Mesendoderm (in vitro differentiated cells): ENCODE measurements around the gene MFAP4.

Experiments
- DNase-seq: peaks from one replicate; pipeline ENCODE4 v3.0.0; 2013
- H2AK5ac ChIP-seq: 2 replicates; pipeline ENCODE4 v1.6.1; 2013; ENCODE audit warnings: low read length, inconsistent platforms
- H2BK120ac ChIP-seq: 2 replicates; pipeline ENCODE4 v1.6.1; 2013; ENCODE audit warnings: low read depth, mild to moderate bottlenecking, low read length, moderate library complexity, mixed read lengths
- H2BK15ac ChIP-seq: replicated peaks from 2 replicates; pipeline ENCODE4 v1.6.1; 2013; ENCODE audit warnings: low read depth, mild to moderate bottlenecking, moderate library complexity
- H2BK5ac ChIP-seq: 2 replicates; pipeline ENCODE4 v1.6.1; 2013; ENCODE audit warnings: low read length, inconsistent platforms
- H3K18ac ChIP-seq: 2 replicates; pipeline ENCODE4 v1.6.1; 2013; ENCODE audit warnings: mild to moderate bottlenecking, low read length, mixed read lengths
- H3K23ac ChIP-seq: one replicate; pipeline ENCODE4 v1.6.1; 2013; ENCODE audit warnings: low read length
- H3K27ac ChIP-seq: 2 replicates; pipeline ENCODE4 v1.5.1; 2013; ENCODE audit warnings: low read depth, mild to moderate bottlenecking, inconsistent platforms, low read length, moderate library complexity
- H3K27me3 ChIP-seq: 2 replicates; pipeline ENCODE4 v1.6.1; 2013; ENCODE audit warnings: low read length, control low read depth, mild to moderate bottlenecking, inconsistent platforms; ENCODE audit not compliant: insufficient read depth, poor library complexity
- H3K36me3 ChIP-seq: 2 replicates; pipeline ENCODE4 v1.6.1; 2013; ENCODE audit warnings: low read length, inconsistent platforms; ENCODE audit not compliant: control insufficient read depth, insufficient read depth
- H3K4ac ChIP-seq: one replicate; pipeline ENCODE4 v1.6.1; 2013; ENCODE audit warnings: low read depth, mild to moderate bottlenecking, low read length, moderate library complexity
- H3K4me1 ChIP-seq: 2 replicates; pipeline ENCODE4 v1.6.1; 2013; ENCODE audit warnings: low read depth, low read length, inconsistent platforms; ENCODE audit not compliant: control insufficient read depth
- H3K4me2 ChIP-seq: 2 replicates; pipeline ENCODE4 v1.6.1; 2013; ENCODE audit warnings: low read length
- H3K4me3 ChIP-seq: 2 replicates; pipeline ENCODE4 v1.5.1; 2013; ENCODE audit warnings: mild to moderate bottlenecking, low read length
- H3K56ac ChIP-seq: one replicate; pipeline ENCODE4 v1.6.1; 2013; ENCODE audit warnings: low read length
- H3K79me1 ChIP-seq: 2 replicates; pipeline ENCODE4 v1.6.1; 2013; ENCODE audit warnings: low read length, inconsistent platforms
- H3K79me2 ChIP-seq: 2 replicates; pipeline ENCODE4 v1.6.1; 2013; ENCODE audit warnings: mild to moderate bottlenecking, low read length; ENCODE audit not compliant: control insufficient read depth, insufficient read depth
- H3K9ac ChIP-seq: 2 replicates; pipeline ENCODE4 v1.6.1; 2013; ENCODE audit warnings: low read length, inconsistent platforms
- H4K5ac ChIP-seq: one replicate; pipeline ENCODE4 v1.6.1; 2013; ENCODE audit warnings: low read length
- H4K8ac ChIP-seq: one replicate; pipeline ENCODE4 v1.6.1; 2013; ENCODE audit warnings: low read depth, mild to moderate bottlenecking, control low read depth, low read length, moderate library complexity
- WGBS: extraction: QIAGEN DNeasy Blood & Tissue Kit; methylation state at CpG from one replicate; pipeline ENCODE4 v1.1.7; 2013; ENCODE audit warnings: low lambda C conversion rate, missing lambda C conversion rate; ENCODE audit not compliant: insufficient coverage; ENCODE audit errors: extremely low coverage; 5-methylcytosine and 5-hydroxymethylcytosine counted together

Gene MFAP4

DNA sequence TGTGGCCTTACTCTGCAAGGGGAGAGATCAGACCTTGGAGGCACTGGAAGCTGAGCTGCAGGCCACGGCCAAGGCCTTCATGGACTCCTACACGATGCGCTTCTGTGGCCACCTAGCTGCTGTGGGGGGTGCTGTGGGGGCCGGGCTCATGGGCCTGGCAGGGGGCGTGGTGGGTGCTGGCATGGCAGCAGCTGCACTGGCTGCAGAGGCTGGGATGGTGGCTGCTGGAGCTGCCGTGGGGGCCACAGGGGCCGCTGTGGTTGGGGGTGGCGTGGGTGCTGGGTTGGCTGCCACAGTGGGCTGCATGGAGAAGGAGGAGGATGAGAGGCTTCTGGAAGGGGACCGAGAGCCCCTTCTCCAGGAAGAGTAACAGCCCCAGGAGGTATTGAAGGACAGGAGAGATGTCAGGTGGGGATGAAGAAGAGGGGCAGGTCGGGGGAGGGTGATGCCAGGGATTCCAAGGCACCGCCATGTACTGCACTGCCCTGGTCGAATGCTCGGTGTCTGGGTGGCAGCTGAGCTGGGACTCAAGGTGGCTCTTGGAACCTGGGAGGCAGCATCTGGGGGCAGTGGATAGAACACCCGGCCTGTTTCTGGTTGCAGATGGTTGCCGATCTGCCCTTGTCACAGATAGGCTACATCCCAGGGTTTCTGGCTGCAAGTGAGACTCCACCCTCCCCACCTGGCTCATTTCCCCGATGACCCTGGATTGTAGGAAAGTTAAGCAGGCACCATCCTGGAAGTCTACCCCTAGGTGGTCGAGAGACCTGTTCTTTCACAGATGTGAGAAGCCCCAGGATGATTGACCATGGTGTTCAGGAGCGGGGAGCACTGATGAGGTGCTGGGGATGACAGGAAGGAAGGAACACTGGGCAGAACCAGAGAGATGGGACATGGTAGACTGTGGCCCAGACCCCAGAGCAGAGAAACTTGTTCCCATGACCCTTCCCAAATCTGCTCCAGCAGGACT, 29.1 kb upstream of the MFAP4 start:
- Histone ChIP-seq H3K4me2 (no peak overlapping the region), H3K27ac (no peak overlapping the region), H3K9ac (no peak overlapping the region), H3K4me3 (no peak overlapping the region), H2BK120ac (no peak overlapping the region), H3K4me1 (peaks cover 1% of the 10 kb centered on the region), H3K79me2 (no peaks in the 10 kb centered on the region), H2BK15ac (no peak overlapping the region), H4K8ac (no peak overlapping the region), H3K18ac (no peak overlapping the region), H3K36me3 (no peaks in the 10 kb centered on the region), H3K23ac (no peak overlapping the region), H3K56ac (peak overlapping the region; percentile 57), H3K27me3 (no peaks in the 10 kb centered on the region), H2AK5ac (no peak overlapping the region), H3K79me1 (no peaks in the 10 kb centered on the region), H3K4ac (no peak overlapping the region), H2BK5ac (no peak overlapping the region), H4K5ac (no peak overlapping the region)
- no CpG with 5 or more reads among the region's 18 CpGs for WGBS
- DNase-seq, result no peak

DNA sequence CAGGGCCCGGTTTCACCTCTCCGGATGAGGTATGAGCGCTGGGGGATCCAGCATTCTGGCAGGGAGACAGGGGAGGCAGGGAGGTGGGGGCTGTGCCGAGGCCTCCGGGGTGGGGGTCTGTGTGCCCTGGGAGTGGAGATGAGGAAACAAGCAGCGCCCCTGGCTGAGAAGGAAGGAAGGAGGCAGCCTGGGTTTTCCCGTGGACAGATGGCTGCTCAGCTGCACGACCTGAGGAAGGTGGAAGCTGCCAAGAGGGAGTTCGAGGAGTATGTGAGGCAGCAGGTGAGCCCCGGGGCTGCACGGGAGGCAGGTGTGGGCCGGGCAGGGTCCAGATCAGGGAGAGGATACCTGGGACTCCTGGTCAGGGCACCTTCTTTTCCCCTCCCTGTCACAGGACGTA, 28.3 kb upstream of the MFAP4 start:
- WGBS, result no CpG with 5 or more reads among the region's 13 CpGs

DNA sequence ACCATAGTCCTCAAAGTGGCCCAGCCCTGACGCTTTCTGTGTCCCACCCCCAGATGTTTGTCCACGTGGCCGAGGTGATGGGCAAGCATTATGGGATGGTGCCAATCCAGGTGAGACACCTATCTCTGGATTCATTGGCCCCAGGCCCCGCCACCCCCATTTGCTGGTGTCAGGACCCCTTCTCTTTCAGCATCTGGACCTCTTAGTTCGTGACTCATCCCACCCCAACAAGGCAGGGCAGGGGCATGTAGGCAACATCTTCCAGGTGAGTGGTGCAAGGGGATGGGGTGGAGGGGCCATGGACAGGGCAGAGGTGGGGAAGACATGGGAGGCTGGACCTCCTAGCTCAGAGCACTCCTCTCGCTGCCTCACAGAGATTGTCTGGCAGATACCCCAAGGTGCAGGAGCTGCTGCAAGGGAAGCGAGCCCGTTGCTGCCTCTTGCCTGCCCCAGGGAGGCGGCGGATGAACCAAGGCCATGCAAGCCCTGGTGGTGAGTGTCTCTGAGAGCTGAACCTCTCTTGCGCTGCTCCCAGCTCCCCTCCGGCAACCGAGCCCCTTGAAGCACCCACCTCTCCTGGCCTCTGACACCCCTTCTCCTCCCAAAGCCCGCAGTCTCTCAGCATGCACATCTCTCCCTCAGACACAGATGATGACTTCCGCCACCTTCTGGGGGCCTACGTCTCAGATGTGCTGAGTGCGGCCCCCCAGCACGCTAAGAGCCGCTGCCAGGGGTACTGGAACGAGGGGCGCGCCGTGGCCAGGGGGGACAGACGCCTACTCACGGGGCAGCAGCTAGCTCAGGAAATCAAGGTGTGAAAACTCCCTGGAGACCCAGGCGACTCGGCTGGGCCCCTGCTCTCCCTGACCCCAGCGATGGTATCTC, 27.6 kb upstream of the MFAP4 start:
- Histone ChIP-seq H3K56ac (peak overlapping the region; percentile 68), H3K27ac (no peak overlapping the region), H2BK15ac (no peak overlapping the region), H3K4me2 (no peak overlapping the region), H3K4me3 (no peak overlapping the region), H3K4me1 (peaks cover 3% of the 10 kb centered on the region), H3K9ac (no peak overlapping the region), H4K8ac (no peak overlapping the region), H3K23ac (no peak overlapping the region), H3K27me3 (no peaks in the 10 kb centered on the region), H3K18ac (no peak overlapping the region), H4K5ac (no peak overlapping the region), H2BK120ac (no peak overlapping the region), H2BK5ac (no peak overlapping the region), H3K79me1 (no peaks in the 10 kb centered on the region), H2AK5ac (no peak overlapping the region), H3K4ac (no peak overlapping the region), H3K79me2 (no peaks in the 10 kb centered on the region), H3K36me3 (no peaks in the 10 kb centered on the region)
- no CpG with 5 or more reads among the region's 28 CpGs for WGBS
- DNase-seq, result no peak

More for the DNA sequence above, 28.3 kb upstream of the MFAP4 start:
- H3K27me3 ChIP-seq, result no peaks in the 10 kb centered on the region
- H3K23ac ChIP-seq, result no peak overlapping the region
- H2BK15ac ChIP-seq, result no peak overlapping the region
- no peak overlapping the region for H2AK5ac ChIP-seq
- peaks cover 3% of the 10 kb centered on the region for H3K4me1 ChIP-seq
- H3K36me3 ChIP-seq, result no peaks in the 10 kb centered on the region
- no peak overlapping the region for H2BK5ac ChIP-seq
- no peaks in the 10 kb centered on the region for H3K79me2 ChIP-seq
- no peak overlapping the region for H3K4me3 ChIP-seq
- no peak overlapping the region for H3K9ac ChIP-seq
- no peak overlapping the region for H2BK120ac ChIP-seq
- no peak overlapping the region for H3K56ac ChIP-seq
- H3K4me2 ChIP-seq, result no peak overlapping the region
- no peak overlapping the region for H3K27ac ChIP-seq
- no peaks in the 10 kb centered on the region for H3K79me1 ChIP-seq
- no peak overlapping the region for H4K8ac ChIP-seq
- H4K5ac ChIP-seq, result no peak overlapping the region
- H3K4ac ChIP-seq, result no peak overlapping the region
- no peak overlapping the region for H3K18ac ChIP-seq
- no peak for DNase-seq

DNA sequence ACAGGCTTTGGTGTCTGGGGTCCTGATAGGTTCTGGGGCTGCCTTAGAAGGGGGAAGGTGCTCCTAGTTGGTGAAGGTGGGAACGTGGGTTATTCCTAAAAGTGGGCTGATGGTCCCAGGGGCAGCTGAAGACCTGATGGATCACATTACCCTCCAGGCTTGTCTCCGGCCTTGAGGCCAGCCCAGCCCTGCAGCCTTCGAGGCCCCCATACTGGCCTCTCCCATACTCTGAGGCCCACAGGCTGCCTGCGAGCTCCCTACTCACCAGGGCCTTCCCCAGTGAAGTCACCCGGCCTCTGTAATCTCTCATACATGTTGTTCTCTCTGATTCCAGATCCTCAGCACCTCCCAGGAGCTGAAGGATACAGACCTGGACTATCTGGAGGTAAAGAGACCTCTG, 26.8 kb upstream of the MFAP4 start:
- Histone ChIP-seq H3K4ac (no peak overlapping the region), H3K9ac (no peak overlapping the region), H2AK5ac (peak overlapping the region; percentile 55), H3K79me2 (no peaks in the 10 kb centered on the region), H4K8ac (no peak overlapping the region), H2BK120ac (no peak overlapping the region), H3K27ac (no peak overlapping the region), H3K23ac (no peak overlapping the region), H3K4me1 (peaks cover 3% of the 10 kb centered on the region), H4K5ac (no peak overlapping the region), H3K27me3 (no peaks in the 10 kb centered on the region), H2BK5ac (no peak overlapping the region), H3K18ac (no peak overlapping the region), H3K79me1 (no peaks in the 10 kb centered on the region), H3K56ac (no peak overlapping the region), H2BK15ac (no peak overlapping the region), H3K36me3 (no peaks in the 10 kb centered on the region), H3K4me3 (no peak overlapping the region), H3K4me2 (no peak overlapping the region)
- no CpG with 5 or more reads among the region's 5 CpGs for WGBS
- DNase-seq, result no peak

DNA sequence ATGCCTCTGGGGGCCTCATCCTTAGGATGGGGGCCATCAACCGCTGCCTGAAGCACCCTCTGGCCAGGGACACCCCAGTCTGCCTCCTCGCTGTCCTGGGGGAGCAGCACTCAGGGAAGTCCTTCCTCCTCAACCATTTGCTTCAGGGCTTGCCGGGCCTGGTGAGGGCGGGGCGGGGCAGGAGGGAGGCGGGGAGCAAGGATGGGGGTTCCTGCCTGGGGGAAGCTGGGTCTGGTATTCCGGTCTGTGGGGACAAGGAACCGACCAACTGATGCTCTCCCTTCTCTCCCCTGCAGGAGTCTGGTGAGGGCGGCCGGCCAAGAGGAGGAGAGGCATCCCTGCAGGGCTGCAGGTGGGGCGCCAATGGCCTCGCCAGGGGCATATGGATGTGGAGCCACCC, 26.0 kb upstream of the MFAP4 start:
- Histone ChIP-seq H2BK120ac (no peak overlapping the region), H4K8ac (no peak overlapping the region), H3K4me2 (no peak overlapping the region), H3K27me3 (no peaks in the 10 kb centered on the region), H3K9ac (no peak overlapping the region), H3K4ac (no peak overlapping the region), H3K79me2 (no peaks in the 10 kb centered on the region), H3K4me3 (no peak overlapping the region), H3K23ac (no peak overlapping the region), H3K79me1 (no peaks in the 10 kb centered on the region), H3K4me1 (peaks cover 3% of the 10 kb centered on the region), H4K5ac (no peak overlapping the region), H2BK15ac (no peak overlapping the region), H2BK5ac (no peak overlapping the region), H2AK5ac (no peak overlapping the region), H3K18ac (no peak overlapping the region), H3K27ac (no peak overlapping the region), H3K36me3 (no peaks in the 10 kb centered on the region), H3K56ac (no peak overlapping the region)
- no peak for DNase-seq
- no CpG with 5 or more reads among the region's 12 CpGs for WGBS
